Measurements from ENCODE around the gene MT1M. TPM values are rescaled to one million over a fixed set of nuclear protein-coding genes. Genes with fewer than 3 reads are reported as not detected.

Gene MT1M
- total and polyA plus RNA-seq, 2 of the 8 experiments (the other 6 are each of a cell fraction or from before 2014, with no cell fraction given) = 2.1 TPM; not detected in 1

DNA sequence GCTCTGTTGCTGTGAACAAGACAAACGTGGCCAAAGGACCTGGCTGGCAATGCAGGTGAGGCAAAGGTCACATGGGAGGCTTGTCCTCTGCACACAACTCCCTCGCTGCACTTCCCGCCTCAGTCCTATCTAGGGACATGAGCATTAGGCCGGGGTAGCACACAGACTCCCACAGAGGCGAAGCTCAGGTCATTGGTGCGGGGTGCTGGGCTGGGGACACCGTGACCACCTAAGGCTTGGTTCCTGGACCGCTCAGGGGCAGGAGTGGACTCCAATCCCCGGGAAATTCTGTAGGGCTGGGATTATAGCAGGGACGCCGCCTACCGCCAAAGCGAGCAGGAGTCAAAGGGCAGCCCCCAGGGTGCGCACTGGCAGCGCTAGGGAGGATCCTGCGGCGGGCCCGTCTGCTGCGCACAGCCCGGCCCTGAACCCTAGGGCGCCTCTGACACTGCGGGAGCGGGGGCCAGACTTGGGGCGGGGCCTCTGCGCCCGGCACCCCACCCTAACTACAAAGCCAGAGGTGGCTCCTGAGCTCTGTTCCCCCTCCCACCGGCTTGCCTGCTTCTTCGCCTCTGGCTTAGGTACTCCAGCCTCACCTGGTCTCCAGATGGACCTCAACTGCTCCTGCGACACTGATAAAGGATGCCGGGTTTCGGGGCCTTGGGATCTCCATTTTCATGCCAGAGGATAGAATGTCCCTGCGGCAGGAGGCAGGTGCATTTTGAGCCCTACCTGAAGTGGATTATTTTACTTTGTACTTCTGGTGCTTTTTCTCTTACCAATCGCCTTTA lies 15.4 kb downstream of the MT1M start:
- Histone ChIP-seq H2BK5ac (ENCODE audit: low read depth, low read length) (no peak overlapping the region), H3K18ac (ENCODE audit: extremely low read depth, low read length) (no peak overlapping the region), H2BK15ac (ENCODE audit: low read length) (no peak overlapping the region), H4K91ac (replicated peaks; ENCODE audit: insufficient read length, low read length) (no peak overlapping the region), H2BK20ac (ENCODE audit: low read length) (no peak overlapping the region), H3K27me3 (replicated peaks in 1 of 4; ENCODE audit: control insufficient read depth in 3 of 4, extremely low read depth in 1 of 4, insufficient read depth in 3 of 4, low read length in 3 of 4) (peaks cover 57 to 87% (median 77%) of the 10 kb centered on the region in 4 experiments), H3K36me3 (ENCODE audit: control insufficient read depth in 2 of 4, insufficient read depth in 4 of 4, low read length in 3 of 4) (no peaks in the 10 kb centered on the region), H3K23me2 (ENCODE audit: low read depth, low read length) (peaks cover 4% of the 10 kb centered on the region; the same call in 1 of the 2 replicates), H3K56ac (replicated peaks; ENCODE audit: insufficient read length, low read depth, low read length) (no peak overlapping the region), H2BK120ac (replicated peaks; ENCODE audit: low read depth, low read length) (no peak overlapping the region), H4K20me1 (replicated peaks in 1 of 2; ENCODE audit: control insufficient read depth in 1 of 2, insufficient read depth in 2 of 2, low read length in 2 of 2) (peaks cover 4 to 10% of the 10 kb centered on the region in 2 experiments), H4K8ac (ENCODE audit: extremely low read depth, insufficient read depth, low read length) (no peak overlapping the region), H3K9me3 (ENCODE audit: insufficient read depth in 2 of 2, low read depth in 1 of 2, low read length in 1 of 2) (no peaks in the 10 kb centered on the region), H3K14ac (ENCODE audit: insufficient read length) (no peak overlapping the region), H3K79me2 (ENCODE audit: control insufficient read depth in 1 of 2, insufficient read depth in 2 of 2, low read length in 2 of 2) (no peaks in the 10 kb centered on the region), H3K4me3 (ENCODE audit: extremely low read depth in 1 of 4, insufficient read depth in 2 of 4, low read depth in 3 of 4, low read length in 4 of 4) (peak overlapping the region in 3 of 4 experiments; percentile 19 to 48 (median 20); a peak in 5 of 8 replicates), H2AK5ac (ENCODE audit: low read depth, low read length) (no peak overlapping the region), H3K27ac (ENCODE audit: low read depth, low read length) (no peak overlapping the region), H3K9ac (replicated peaks in 1 of 4; ENCODE audit: extremely low read depth in 1 of 4, low read depth in 3 of 4, low read length in 3 of 4) (no peak overlapping the region), H3K23ac (ENCODE audit: insufficient read length) (no peak overlapping the region), H3K4me1 (replicated peaks in 1 of 4; ENCODE audit: control insufficient read depth in 3 of 4, insufficient read depth in 4 of 4, low read length in 3 of 4) (peaks cover 0 to 14% (median 7%) of the 10 kb centered on the region in 4 experiments; a peak in 6 of 7 replicates), H3K4ac (replicated peaks; ENCODE audit: insufficient read length, low read depth, low read length) (no peak overlapping the region), H2AFZ (ENCODE audit: low read length) (peak overlapping the region; percentile 50; the same call in 1 of the 2 replicates), H3K79me1 (ENCODE audit: low read depth, low read length) (no peaks in the 10 kb centered on the region), H2BK12ac (ENCODE audit: low read depth, low read length) (no peak overlapping the region; the same call in 1 of the 2 replicates), H4K5ac (ENCODE audit: insufficient read length, low read depth, low read length) (no peak overlapping the region), H3K4me2 (ENCODE audit: insufficient read depth in 1 of 2, low read depth in 2 of 2, low read length in 2 of 2) (peak overlapping the region; percentile 25 to 59)
- 18% methylated on average over 32 of the region's 33 CpGs; no CpG with 5 or more reads in 1 of the 2 experiments for WGBS, 2 experiments (ENCODE audit: extremely low coverage in 1 of 2, insufficient coverage in 1 of 2, insufficient read length in 1 of 2, insufficient replicate concordance in 2 of 2, low coverage in 1 of 2, low lambda C conversion rate in 2 of 2, missing lambda C conversion rate in 1 of 2)
- ChIA-PET POLR2A (ENCODE audit: partially characterized antibody) (interaction anchor here (0.8 to 1.3 kb wide), 5 partner anchors 8 to 26 kb away, joined by 3 to 5 read pairs (median 3); partner anchors contain the start of gene MT1H), CTCF (ENCODE audit: partially characterized antibody) (interaction anchor here (0.6 to 3.3 kb wide), 10 partner anchors 9 to 274 kb away, joined by 3 to 13 read pairs (median 4); partner anchors contain the start of gene MT1A)
- FAIRE-seq (no peak), DNase-seq (ENCODE audit: low read depth in 1 of 2, low spot score in 2 of 2) (peak in 1 of 2 experiments; percentile 68)

All from H1 (cell line).